Activated B cell treated with CpG ODN at 0.5 μM for 24 hours (primary cell): ENCODE data around the gene MAFG. TPM values are rescaled to one million over a fixed set of nuclear protein-coding genes. Genes with fewer than 3 reads are reported as not detected.

Source experiments
- ATAC-seq: fragments of 200-7000 bp; cut with Tn5 transposase; one replicate; pipeline ENCODE4 v1.10.0; 2021; ENCODE audit warnings: low read depth, mild to moderate bottlenecking, moderate library complexity
- CTCF ChIA-PET: fragments of 350-600 bp; sonication (Branson Sonifier 250); formaldehyde crosslinking; loops from one replicate; lab custom pipeline; 2021; ENCODE audit warnings: antibody characterized with exemption; lab: Charles Lee
- POLR2A ChIA-PET: fragments of 350-600 bp; sonication (Branson Sonifier 250); formaldehyde crosslinking; loops from one replicate; lab custom pipeline; 2021; ENCODE audit warnings: antibody characterized with exemption; lab: Charles Lee
- DNase-seq: peaks from one replicate; pipeline ENCODE4 v3.0.0; 2022
- H3K27ac Mint-ChIP-seq: one replicate; pipeline ENCODE4 v1.8.0; 2020; ENCODE audit warnings: mixed read lengths
- H3K27me3 Mint-ChIP-seq: one replicate; pipeline ENCODE4 v1.8.0; 2021; ENCODE audit warnings: mixed read lengths
- H3K36me3 Mint-ChIP-seq: one replicate; pipeline ENCODE4 v1.8.0; 2021; ENCODE audit warnings: low read depth, mixed read lengths
- H3K4me1 Mint-ChIP-seq: one replicate; pipeline ENCODE4 v1.8.0; 2021; ENCODE audit warnings: mixed read lengths
- H3K4me3 Mint-ChIP-seq: one replicate; pipeline ENCODE4 v1.8.0; 2020; ENCODE audit warnings: mild to moderate bottlenecking, mixed read lengths
- H3K9me3 Mint-ChIP-seq: one replicate; pipeline ENCODE4 v1.8.0; 2020; ENCODE audit warnings: mixed read lengths
- CTCF ChIP-seq: fragments of 200-600 bp; IDR thresholded peaks from one replicate; pipeline ENCODE4 v1.8.0; 2022; ENCODE audit warnings: antibody characterized with exemption, mild to moderate bottlenecking
- intact Hi-C: fragments of 100-400 bp; cut with micrococcal nuclease; formaldehyde crosslinking; loops from one replicate; pipeline ENCODE4 v1.15.1; 2024
- total RNA-seq: library from RNA; stranded (reverse); gene quantifications from 2 replicates; pipeline ENCODE4 v1.2.3, GENCODE V29; 2022

The MAFG gene
- total RNA-seq, 1 donor from 2014 or later, result 30.7 TPM

GRCh38 chr17:81932333-81932983, 4.9 kb upstream of the MAFG start:
- Mint-ChIP-seq H3K9me3 (no peaks in the 10 kb centered on the region), H3K27me3 (peaks cover 8% of the 10 kb centered on the region), H3K4me3 (no peak overlapping the region), H3K4me1 (peaks cover 14% of the 10 kb centered on the region), H3K27ac (no peak overlapping the region), H3K36me3 (peaks cover 9% of the 10 kb centered on the region)
- DNase-seq (no peak), ATAC-seq (no peak)
- ChIA-PET POLR2A (no interaction called here), CTCF (no interaction called here)
- intact Hi-C loops, result no loop called here
- TF ChIP-seq CTCF, result no peak

- ATAC-seq, result no peak
- ChIA-PET CTCF (no interaction called here), POLR2A (no interaction called here)
- Mint-ChIP-seq H3K4me1 (peaks cover 14% of the 10 kb centered on the region), H3K4me3 (no peak overlapping the region), H3K36me3 (peaks cover 9% of the 10 kb centered on the region), H3K27me3 (peaks cover 8% of the 10 kb centered on the region), H3K9me3 (no peaks in the 10 kb centered on the region), H3K27ac (no peak overlapping the region)
- DNase-seq, result no peak
- intact Hi-C loops, result no loop called here
- TF ChIP-seq CTCF, result no peak
These were observed 4.2 kb upstream of the MAFG start for GRCh38 chr17:81931557-81932332.

GRCh38 chr17:81931189-81931556, 3.6 kb upstream of the MAFG start:
- no peak overlapping the region for H3K27ac Mint-ChIP-seq
- intact Hi-C loops, result no loop called here
- CTCF ChIA-PET, result no interaction called here
- H3K27me3 Mint-ChIP-seq, result peaks cover 8% of the 10 kb centered on the region
- peaks cover 15% of the 10 kb centered on the region for H3K4me1 Mint-ChIP-seq
- no peak for TF ChIP-seq CTCF
- POLR2A ChIA-PET, result no interaction called here
- H3K36me3 Mint-ChIP-seq, result peaks cover 13% of the 10 kb centered on the region
- ATAC-seq (no peak), DNase-seq (no peak)
- no peaks in the 10 kb centered on the region for H3K9me3 Mint-ChIP-seq
- H3K4me3 Mint-ChIP-seq, result no peak overlapping the region

- DNase-seq (no peak), ATAC-seq (no peak)
- CTCF ChIA-PET, result no interaction called here
- intact Hi-C loops, result no loop called here
- no peak overlapping the region for H3K4me3 Mint-ChIP-seq
- no peaks in the 10 kb centered on the region for H3K9me3 Mint-ChIP-seq
- no peak for TF ChIP-seq CTCF
- no peak overlapping the region for H3K27ac Mint-ChIP-seq
- H3K4me1 Mint-ChIP-seq, result peaks cover 19% of the 10 kb centered on the region
- peaks cover 13% of the 10 kb centered on the region for H3K36me3 Mint-ChIP-seq
- peaks cover 8% of the 10 kb centered on the region for H3K27me3 Mint-ChIP-seq
- POLR2A ChIA-PET, result no interaction called here
These were observed 2.9 kb upstream of the MAFG start for GRCh38 chr17:81930142-81931125.
